KMS-11 (cell line): ENCODE data around the gene ATF3.
A peak's percentile ranks its signal among the peaks of the same experiment; 100 is the strongest.

Experiments
- H2AFZ ChIP-seq: fragments of 200-600 bp; sonication (generic); 2 replicates; pipeline ENCODE4 v1.6.1; 2016; ENCODE audit warnings: antibody characterized with exemption, mixed run types, low read depth
- H3K27ac ChIP-seq: fragments of 200-600 bp; sonication (generic); 2 replicates; pipeline ENCODE4 v1.6.1; 2016; ENCODE audit warnings: mild to moderate bottlenecking, mixed run types
- H3K27me3 ChIP-seq: fragments of 200-600 bp; sonication (generic); 2 replicates; pipeline ENCODE4 v1.6.1; 2017; ENCODE audit warnings: mild to moderate bottlenecking, low read depth, mixed run types, moderate library complexity; ENCODE audit not compliant: insufficient read depth
- H3K36me3 ChIP-seq: fragments of 200-600 bp; sonication (generic); 2 replicates; pipeline ENCODE4 v1.6.1; 2017; ENCODE audit warnings: mild to moderate bottlenecking, mixed run types; ENCODE audit not compliant: insufficient read depth
- H3K4me1 ChIP-seq: fragments of 200-600 bp; sonication (generic); 2 replicates; pipeline ENCODE4 v1.6.1; 2016; ENCODE audit warnings: mild to moderate bottlenecking, low read depth, mixed run types; ENCODE audit not compliant: poor library complexity, severe bottlenecking
- H3K4me2 ChIP-seq: fragments of 200-600 bp; sonication (generic); 2 replicates; pipeline ENCODE4 v1.7.0; 2016; ENCODE audit warnings: mild to moderate bottlenecking, mixed run types
- H3K4me3 ChIP-seq: fragments of 200-600 bp; sonication (generic); IDR thresholded peaks from 2 replicates; pipeline ENCODE4 v1.6.1; 2017; ENCODE audit warnings: low read depth, low read length, mixed read lengths; ENCODE audit not compliant: insufficient read depth
- H3K79me2 ChIP-seq: fragments of 200-600 bp; sonication (generic); 2 replicates; pipeline ENCODE4 v1.6.1; 2016; ENCODE audit warnings: low read depth, mixed run types; ENCODE audit not compliant: insufficient read depth
- H3K9ac ChIP-seq: fragments of 200-600 bp; sonication (generic); 2 replicates; pipeline ENCODE4 v1.6.1; 2016; ENCODE audit warnings: mild to moderate bottlenecking, mixed run types
- H4K20me1 ChIP-seq: fragments of 200-600 bp; sonication (generic); 2 replicates; pipeline ENCODE4 v1.6.1; 2016; ENCODE audit warnings: mild to moderate bottlenecking, mixed run types; ENCODE audit not compliant: insufficient read depth
- CTCF ChIP-seq: fragments of 200-600 bp; sonication (generic); conservative IDR thresholded peaks from 2 replicates; pipeline ENCODE4 v1.6.1; 2017; ENCODE audit warnings: low read depth, mild to moderate bottlenecking, antibody characterized with exemption, low read length, moderate library complexity, mixed read lengths

Gene ATF3

GRCh38 chr1:212586206-212587015 lies 22.1 kb upstream of the ATF3 start:
- H3K4me1 ChIP-seq: peaks cover 27% of the 10 kb centered on the region
- peaks cover 46% of the 10 kb centered on the region for H3K27me3 ChIP-seq
- H3K27ac ChIP-seq: no peak overlapping the region; the same call in 1 of the 2 replicates
- H4K20me1 ChIP-seq: no peaks in the 10 kb centered on the region
- peak; percentile 27 for TF ChIP-seq CTCF
- H3K36me3 ChIP-seq: no peaks in the 10 kb centered on the region
- H3K4me3 ChIP-seq: no peak overlapping the region
- no peak overlapping the region for H2AFZ ChIP-seq
- no peaks in the 10 kb centered on the region for H3K79me2 ChIP-seq
- no peak overlapping the region for H3K9ac ChIP-seq
- H3K4me2 ChIP-seq: peak overlapping the region; percentile 61

GRCh38 chr1:212587016-212587887 lies 21.3 kb upstream of the ATF3 start:
- H3K4me3 ChIP-seq: no peak overlapping the region
- no peak overlapping the region for H2AFZ ChIP-seq
- no peak overlapping the region; the same call in 1 of the 2 replicates for H3K27ac ChIP-seq
- peaks cover 27% of the 10 kb centered on the region for H3K4me1 ChIP-seq
- H3K9ac ChIP-seq: no peak overlapping the region
- no peaks in the 10 kb centered on the region for H3K79me2 ChIP-seq
- peak overlapping the region; percentile 61 for H3K4me2 ChIP-seq
- no peak for TF ChIP-seq CTCF
- H4K20me1 ChIP-seq: no peaks in the 10 kb centered on the region
- H3K36me3 ChIP-seq: no peaks in the 10 kb centered on the region
- H3K27me3 ChIP-seq: peaks cover 46% of the 10 kb centered on the region

- Histone ChIP-seq H3K4me1 (peaks cover 27% of the 10 kb centered on the region), H3K4me2 (no peak overlapping the region; the same call in 1 of the 2 replicates), H3K9ac (no peak overlapping the region), H2AFZ (no peak overlapping the region), H4K20me1 (no peaks in the 10 kb centered on the region), H3K79me2 (no peaks in the 10 kb centered on the region), H3K27ac (no peak overlapping the region), H3K36me3 (no peaks in the 10 kb centered on the region), H3K4me3 (no peak overlapping the region), H3K27me3 (peaks cover 46% of the 10 kb centered on the region)
- TF ChIP-seq CTCF: no peak
Measured at GRCh38 chr1:212587888-212588510, 20.6 kb upstream of the ATF3 start.

GRCh38 chr1:212589446-212589845 lies 19.1 kb upstream of the ATF3 start:
- no peak overlapping the region for H3K9ac ChIP-seq
- H2AFZ ChIP-seq: no peak overlapping the region
- no peak for TF ChIP-seq CTCF
- H3K79me2 ChIP-seq: no peaks in the 10 kb centered on the region
- H3K4me2 ChIP-seq: no peak overlapping the region
- H3K36me3 ChIP-seq: no peaks in the 10 kb centered on the region
- H3K27ac ChIP-seq: no peak overlapping the region
- H4K20me1 ChIP-seq: no peaks in the 10 kb centered on the region
- H3K4me3 ChIP-seq: no peak overlapping the region
- peaks cover 45% of the 10 kb centered on the region for H3K27me3 ChIP-seq
- H3K4me1 ChIP-seq: peaks cover 27% of the 10 kb centered on the region
